GM18507 (cell line): ENCODE measurements around the gene MOAP1.
"Not testable (repeated sequence)": the region's sequence is repeated elsewhere in the genome, so short reads cannot be mapped to it uniquely, and the experiment has no call there.

Source experiments
- DNase-seq: peaks from one replicate; pipeline ENCODE4 v3.0.0; 2011; ENCODE audit warnings: low read depth; ENCODE audit not compliant: insufficient read length; ENCODE audit errors: extremely low spot score
- FAIRE-seq: peaks from 2 replicates; lab custom pipeline; 2011; peaks lifted over from hg19 to GRCh38; lab: Jason Lieb, UNC

The MOAP1 gene

GRCh38 chr14:93195316-93195999, 10.8 kb upstream of the MOAP1 start:
- DNase-seq: no peak
- FAIRE-seq: no peak

GRCh38 chr14:93186956-93187355, 2.3 kb upstream of the MOAP1 start:
- no peak for DNase-seq
- no peak for FAIRE-seq

GRCh38 chr14:93186466-93186865, 1.8 kb upstream of the MOAP1 start:
- FAIRE-seq (no peak), DNase-seq (no peak)

- DNase-seq (no peak), FAIRE-seq (peak; percentile 21)
These were observed 638 bp upstream of the MOAP1 start for GRCh38 chr14:93185349-93185720.

- DNase-seq (no peak), FAIRE-seq (no peak)
These were observed 940 bp downstream of the MOAP1 start for GRCh38 chr14:93183596-93184317.

GRCh38 chr14:93175492-93175891, 9.2 kb downstream of the MOAP1 start:
- DNase-seq (no peak), FAIRE-seq (no peak)

GRCh38 chr14:93174731-93175130, 10.0 kb downstream of the MOAP1 start:
- not testable (repeated sequence) for DNase-seq, FAIRE-seq

- no peak for DNase-seq
These were observed 10.7 kb downstream of the MOAP1 start for GRCh38 chr14:93173943-93174395.

GRCh38 chr14:93171376-93171775, 13.3 kb downstream of the MOAP1 start:
- no peak for FAIRE-seq

More at GRCh38 chr14:93173943-93174395, 10.7 kb downstream of the MOAP1 start:
- no peak for FAIRE-seq

GRCh38 chr14:93170141-93170540, 14.6 kb downstream of the MOAP1 start:
- FAIRE-seq: not testable (repeated sequence)

More at GRCh38 chr14:93171376-93171775, 13.3 kb downstream of the MOAP1 start:
- no peak for DNase-seq

GRCh38 chr14:93169619-93170018, 15.1 kb downstream of the MOAP1 start:
- not testable (repeated sequence) for FAIRE-seq, DNase-seq

More at GRCh38 chr14:93170141-93170540, 14.6 kb downstream of the MOAP1 start:
- not testable (repeated sequence) for DNase-seq

GRCh38 chr14:93168610-93169009, 16.1 kb downstream of the MOAP1 start:
- not testable (repeated sequence) for FAIRE-seq, DNase-seq

GRCh38 chr14:93165271-93166265, 19.1 kb downstream of the MOAP1 start:
- not testable (repeated sequence) for DNase-seq
- peak; percentile 75 for FAIRE-seq

GRCh38 chr14:93163564-93163963, 21.1 kb downstream of the MOAP1 start:
- DNase-seq (no peak), FAIRE-seq (peak; percentile 70)

- no peak for DNase-seq
- FAIRE-seq: no peak
These were observed 23.2 kb downstream of the MOAP1 start for GRCh38 chr14:93161411-93161940.

GRCh38 chr14:93160353-93160801, 24.3 kb downstream of the MOAP1 start:
- DNase-seq (no peak), FAIRE-seq (peak; percentile 31)

- not testable (repeated sequence) for DNase-seq, FAIRE-seq
These were observed 24.9 kb downstream of the MOAP1 start for GRCh38 chr14:93159625-93160352.

- FAIRE-seq, DNase-seq: not testable (repeated sequence)
These were observed 26.3 kb downstream of the MOAP1 start for GRCh38 chr14:93158349-93158748.
